H1 (cell line): ENCODE data around the gene UBE2M. TPM values are rescaled to one million over a fixed set of nuclear protein-coding genes. Genes with fewer than 3 reads are reported as not detected.

Experiments
- CTCF ChIA-PET: fragments of 300-600 bp; sonication (Branson Sonifier 250); formaldehyde crosslinking; loops from one replicate; lab custom pipeline; 2021; ENCODE audit not compliant: partially characterized antibody; lab: Charles Lee
- POLR2A ChIA-PET: fragments of 300-600 bp; sonication (Branson Sonifier 250); formaldehyde crosslinking; loops from one replicate; lab custom pipeline; 2021; ENCODE audit warnings: inconsistent platforms; ENCODE audit not compliant: partially characterized antibody; lab: Charles Lee
- DNase-seq, 2 experiments: peaks; one replicate each; pipeline versions ENCODE4 v3.0.0 to v3.0.0-alpha.2; 2010 to 2022; ENCODE audit warnings: low spot score in 2 of 2, low read depth in 1 of 2, mixed read lengths in 1 of 2
- FAIRE-seq: peaks from 2 replicates; lab custom pipeline; 2011; peaks lifted over from hg19 to GRCh38; lab: Jason Lieb, UNC
- H2AFZ ChIP-seq: 2 replicates; pipeline ENCODE4 v1.8.1; 2012; ENCODE audit warnings: low read length, inconsistent platforms
- H2AK5ac ChIP-seq: 2 replicates; pipeline ENCODE4 v1.6.1; 2013; ENCODE audit warnings: low read depth, low read length
- H2BK120ac ChIP-seq: replicated peaks from 2 replicates; pipeline ENCODE3; 2013; ENCODE audit warnings: low read depth, low read length, inconsistent platforms
- H2BK12ac ChIP-seq: 2 replicates; pipeline ENCODE4 v1.6.1; 2013; ENCODE audit warnings: low read depth, low read length
- H2BK15ac ChIP-seq: 2 replicates; pipeline ENCODE4 v1.6.1; 2013; ENCODE audit warnings: low read length
- H2BK20ac ChIP-seq: 2 replicates; pipeline ENCODE4 v1.6.1; 2013; ENCODE audit warnings: low read length
- H2BK5ac ChIP-seq: 2 replicates; pipeline ENCODE4 v1.6.1; 2013; ENCODE audit warnings: low read depth, low read length
- H3K14ac ChIP-seq: 2 replicates; pipeline ENCODE4 v1.6.1; 2013; ENCODE audit warnings: inconsistent platforms; ENCODE audit not compliant: insufficient read length
- H3K18ac ChIP-seq: 2 replicates; pipeline ENCODE4 v1.6.1; 2013; ENCODE audit warnings: low read length; ENCODE audit errors: extremely low read depth
- H3K23ac ChIP-seq: 2 replicates; pipeline ENCODE4 v1.6.1; 2013; ENCODE audit warnings: inconsistent platforms; ENCODE audit not compliant: insufficient read length
- H3K23me2 ChIP-seq: 2 replicates; pipeline ENCODE4 v1.6.1; 2013; ENCODE audit warnings: low read depth, low read length
- H3K27ac ChIP-seq: 2 replicates; pipeline ENCODE4 v1.6.1; 2011; ENCODE audit warnings: low read depth, low read length, inconsistent platforms
- H3K27me3 ChIP-seq, 4 experiments: replicated peaks in 1 of 4; 1 replicate in 1 of 4; 2 replicates in 3 of 4; pipeline versions ENCODE4 v1.6.1 to v1.8.1; 2011 to 2013; ENCODE audit warnings: low read length in 3 of 4, mild to moderate bottlenecking in 3 of 4, inconsistent platforms in 2 of 4, mixed read lengths in 2 of 4, moderate library complexity in 1 of 4; ENCODE audit not compliant: control insufficient read depth in 3 of 4, insufficient read depth in 3 of 4; ENCODE audit errors: extremely low read depth in 1 of 4
- H3K36me3 ChIP-seq, 4 experiments: 2 replicates each; pipeline versions ENCODE4 v1.6.1 to v1.8.1; 2011 to 2013; ENCODE audit warnings: mild to moderate bottlenecking in 4 of 4, low read length in 3 of 4, moderate library complexity in 2 of 4, control low read depth in 1 of 4, inconsistent platforms in 1 of 4; ENCODE audit not compliant: insufficient read depth in 4 of 4, control insufficient read depth in 2 of 4
- H3K4ac ChIP-seq: replicated peaks from 2 replicates; pipeline ENCODE3; 2013; ENCODE audit warnings: low read length, low read depth, mixed read lengths, inconsistent platforms; ENCODE audit not compliant: insufficient read length
- H3K4me1 ChIP-seq, 4 experiments: replicated peaks in 1 of 4; 1 replicate in 1 of 4; 2 replicates in 3 of 4; pipeline versions ENCODE4 v1.6.1 to v1.8.1; 2011 to 2013; ENCODE audit warnings: low read length in 3 of 4, inconsistent platforms in 2 of 4, mixed read lengths in 1 of 4; ENCODE audit not compliant: insufficient read depth in 4 of 4, control insufficient read depth in 3 of 4
- H3K4me2 ChIP-seq, 2 experiments: 2 replicates each; pipeline versions ENCODE4 v1.6.1 to v1.8.1; 2011 to 2013; ENCODE audit warnings: low read depth in 2 of 2, low read length in 2 of 2, control low read depth in 1 of 2, inconsistent platforms in 1 of 2, mild to moderate bottlenecking in 1 of 2; ENCODE audit not compliant: insufficient read depth in 1 of 2
- H3K4me3 ChIP-seq, 4 experiments: fragments of 200-600, 300-600 bp in 1 of 4; sonication (generic), shearing (Covaris generic), sonication (Bioruptor Twin) in 1 of 4; 2 replicates each; pipeline versions ENCODE4 v1.5.1 to v1.8.1; 2011 to 2016; ENCODE audit warnings: low read length in 4 of 4, low read depth in 3 of 4, control low read depth in 2 of 4, inconsistent platforms in 2 of 4, mild to moderate bottlenecking in 2 of 4, mixed read lengths in 1 of 4, moderate library complexity in 1 of 4; ENCODE audit not compliant: insufficient read depth in 2 of 4; ENCODE audit errors: extremely low read depth in 1 of 4
- H3K56ac ChIP-seq: replicated peaks from 2 replicates; pipeline ENCODE3; 2013; ENCODE audit warnings: low read depth, mild to moderate bottlenecking, mixed read lengths, low read length, inconsistent platforms; ENCODE audit not compliant: insufficient read length
- H3K79me1 ChIP-seq: 2 replicates; pipeline ENCODE4 v1.6.1; 2013; ENCODE audit warnings: low read depth, low read length, control low read depth
- H3K79me2 ChIP-seq, 2 experiments: 2 replicates each; pipeline versions ENCODE4 v1.6.1 to v1.8.1; 2012 to 2013; ENCODE audit warnings: low read length in 2 of 2, mild to moderate bottlenecking in 2 of 2, inconsistent platforms in 1 of 2; ENCODE audit not compliant: insufficient read depth in 2 of 2, control insufficient read depth in 1 of 2
- H3K9ac ChIP-seq, 4 experiments: replicated peaks in 1 of 4; 1 replicate in 1 of 4; 2 replicates in 3 of 4; pipeline versions ENCODE4 v1.6.1 to v1.8.1; 2011 to 2013; ENCODE audit warnings: low read depth in 3 of 4, low read length in 3 of 4, control low read depth in 2 of 4, mild to moderate bottlenecking in 2 of 4, moderate library complexity in 2 of 4, inconsistent platforms in 1 of 4; ENCODE audit errors: extremely low read depth in 1 of 4
- H3K9me3 ChIP-seq, 2 experiments: 2 replicates each; pipeline versions ENCODE4 v1.6.1 to v1.8.1; 2012 to 2013; ENCODE audit warnings: mild to moderate bottlenecking in 2 of 2, moderate library complexity in 2 of 2, control low read depth in 1 of 2, inconsistent platforms in 1 of 2, low read depth in 1 of 2, low read length in 1 of 2, mixed read lengths in 1 of 2; ENCODE audit not compliant: insufficient read depth in 2 of 2
- H4K20me1 ChIP-seq, 2 experiments: replicated peaks in 1 of 2; 2 replicates each; pipeline versions ENCODE3 to v1.8.1; 2011 to 2013; ENCODE audit warnings: inconsistent platforms in 2 of 2, low read length in 2 of 2, mild to moderate bottlenecking in 1 of 2; ENCODE audit not compliant: insufficient read depth in 2 of 2, control insufficient read depth in 1 of 2
- H4K5ac ChIP-seq: 2 replicates; pipeline ENCODE4 v1.6.1; 2013; ENCODE audit warnings: low read length, low read depth, mixed read lengths, inconsistent platforms; ENCODE audit not compliant: insufficient read length
- H4K8ac ChIP-seq: 2 replicates; pipeline ENCODE4 v1.8.0; 2013; ENCODE audit warnings: mild to moderate bottlenecking, moderate library complexity, low read length, inconsistent platforms; ENCODE audit not compliant: insufficient read depth; ENCODE audit errors: extremely low read depth
- H4K91ac ChIP-seq: replicated peaks from 2 replicates; pipeline ENCODE3; 2013; ENCODE audit warnings: low read length, mixed read lengths, inconsistent platforms; ENCODE audit not compliant: insufficient read length
- NANOG ChIP-seq: IDR thresholded peaks from 2 replicates; pipeline ENCODE4 v1.6.1; 2011; ENCODE audit warnings: low read length, low read depth, mild to moderate bottlenecking, inconsistent platforms; ENCODE audit not compliant: insufficient read depth, poor library complexity, severe bottlenecking
- POLR2A ChIP-seq, 2 experiments: IDR thresholded peaks; 1 replicate in 1 of 2; 2 replicates in 1 of 2; pipeline ENCODE4 v1.6.1; 2011; ENCODE audit warnings: low read depth in 2 of 2, low read length in 2 of 2, mild to moderate bottlenecking in 2 of 2; ENCODE audit errors: control extremely low read depth in 1 of 2
- SP4 ChIP-seq: IDR thresholded peaks from 2 replicates; pipeline ENCODE4 v1.6.1; 2012; ENCODE audit warnings: low read length, inconsistent platforms
- TCF12 ChIP-seq: IDR thresholded peaks from 2 replicates; pipeline ENCODE4 v1.6.1; 2011; ENCODE audit warnings: low read depth, mild to moderate bottlenecking, low read length
- YY1 ChIP-seq: IDR thresholded peaks from 2 replicates; pipeline ENCODE4 v1.6.1; 2011; ENCODE audit warnings: low read depth, mild to moderate bottlenecking, low read length
- WGBS, 2 experiments: shearing (Covaris generic) in 1 of 2; methylation state at CpG; one replicate each; pipeline versions ENCODE4 v1.1.6 to v1.1.7; 2013 to 2015; ENCODE audit warnings: low lambda C conversion rate in 2 of 2, mixed read lengths in 2 of 2, inconsistent platforms in 1 of 2, low coverage in 1 of 2, missing lambda C conversion rate in 1 of 2; ENCODE audit not compliant: insufficient replicate concordance in 2 of 2, insufficient coverage in 1 of 2, insufficient read length in 1 of 2; ENCODE audit errors: extremely low coverage in 1 of 2, missing lambda C conversion rate in 1 of 2; 5-methylcytosine and 5-hydroxymethylcytosine counted together
- polyA plus RNA-seq, 7 experiments: library from polyadenylated mRNA; depleted of rRNA in 3 of 7; stranded (reverse) in 5 of 7; unstranded in 2 of 7; fragments of >200 nt in 5 of 7; fragments of 200-250 nt in 2 of 7; gene quantifications; 1 replicate in 5 of 7; 2 replicates in 1 of 7; 4 replicates in 1 of 7; pipeline versions ENCODE4 v1.2.1 to v1.2.3, GENCODE V29; 2011 to 2013; ENCODE audit warnings: missing spikeins in 2 of 7, mixed read lengths in 2 of 7
- total RNA-seq: library from RNA; stranded (reverse); fragmentation: NEBNext Ultra II Directional; extraction: Animal tissue kit (Norgen Biotek cat#: 25700); gene quantifications from 2 replicates; pipeline ENCODE4 v1.2.1, GENCODE V29; 2021
- TF ChIP-seq, protein P1 (sequence below): IDR thresholded peaks from 2 replicates; pipeline ENCODE4 v1.6.1; 2012; ENCODE audit warnings: low read length, inconsistent platforms
- TF ChIP-seq, protein P2 (sequence below): IDR thresholded peaks from 2 replicates; pipeline ENCODE4 v1.6.1; 2012; ENCODE audit warnings: inconsistent platforms

The UBE2M gene
- total and polyA plus RNA-seq, 2 of the 8 experiments (the other 6 are each of a cell fraction or from before 2014, with no cell fraction given): 93.8 to 114 TPM

DNA sequence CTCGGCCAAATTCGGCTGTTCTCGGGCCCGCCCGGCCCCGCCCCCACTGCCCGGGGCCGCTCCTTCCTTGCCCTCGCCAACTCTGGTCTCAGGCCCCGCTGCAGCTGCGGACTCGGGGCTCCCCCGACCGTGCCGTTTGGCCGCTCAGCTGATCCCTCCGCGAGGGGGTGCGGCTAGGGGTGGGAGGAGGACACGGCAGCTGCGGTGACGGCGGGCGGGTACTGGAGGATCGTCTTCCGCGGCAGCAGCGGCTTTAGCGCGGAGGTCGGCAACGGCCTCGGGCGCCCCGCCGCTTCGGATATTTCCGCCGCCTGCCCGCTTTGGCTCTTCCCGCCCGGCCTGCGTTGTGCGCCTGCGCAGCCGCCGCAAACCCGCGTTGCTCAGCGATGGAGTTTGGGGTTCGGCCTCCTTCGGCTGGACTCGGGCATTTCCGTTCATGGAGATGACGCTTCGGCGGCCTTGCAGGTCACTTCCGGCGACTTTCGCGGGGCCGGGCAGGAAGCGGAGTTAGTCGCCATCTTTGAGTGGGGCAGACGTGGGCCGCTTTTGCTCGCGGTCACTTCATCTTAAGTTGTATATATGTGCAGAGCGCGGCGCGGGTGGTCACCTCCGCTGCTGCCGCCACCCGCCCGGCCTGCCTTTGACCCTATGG, 338 bp upstream of the UBE2M start:
- Histone ChIP-seq H3K4me1 (peaks cover 0 to 45% (median 22%) of the 10 kb centered on the region in 4 experiments; a peak in 6 of 7 replicates), H3K36me3 (peaks cover 6 to 15% (median 10%) of the 10 kb centered on the region in 4 experiments), H3K27me3 (peaks cover 0 to 14% (median 5%) of the 10 kb centered on the region in 4 experiments; a peak in 4 of 7 replicates), H2BK20ac (no peak overlapping the region), H2BK120ac (no peak overlapping the region), H3K4ac (peak overlapping the region; percentile 95), H3K27ac (peak overlapping the region; percentile 98), H3K14ac (no peak overlapping the region), H3K56ac (peak overlapping the region; percentile 98), H3K23me2 (peaks cover 35% of the 10 kb centered on the region), H2BK12ac (peak overlapping the region; percentile 95), H3K18ac (peak overlapping the region; percentile 100), H3K4me3 (peak overlapping the region; percentile 76 to 97 (median 86)), H3K23ac (no peak overlapping the region), H3K4me2 (peak overlapping the region; percentile 78 to 96), H3K79me1 (peaks cover 2% of the 10 kb centered on the region), H4K20me1 (peaks cover 0 to 7% of the 10 kb centered on the region in 2 experiments), H4K8ac (peak overlapping the region; percentile 99), H2AK5ac (peak overlapping the region; percentile 84), H2BK5ac (peak overlapping the region; percentile 100), H3K79me2 (peaks cover 7 to 19% of the 10 kb centered on the region in 2 experiments), H3K9ac (peak overlapping the region; percentile 98 to 100 (median 98)), H3K9me3 (no peaks in the 10 kb centered on the region), H2AFZ (no peak overlapping the region), H4K91ac (peak overlapping the region; percentile 100), H4K5ac (peak overlapping the region; percentile 99), H2BK15ac (peak overlapping the region; percentile 97)
- peak; percentile 97 to 100 for DNase-seq
- POLR2A ChIA-PET: interaction anchor here (1.0 to 17.2 kb wide), 10 partner anchors 9 to 166 kb away, joined by 3 to 434 read pairs (median 14); partner anchors contain the start of genes CHMP2A, MZF1, RNF225 and SLC27A5
- peak; percentile 62 for FAIRE-seq
- 0% methylated on average over 62 of the region's 76 CpGs; no CpG with 5 or more reads in 1 of the 2 experiments for WGBS, 2 experiments
- CTCF ChIA-PET: interaction anchor here (0.8 to 7.3 kb wide), 7 partner anchors 14 to 45 kb away, joined by 3 to 35 read pairs (median 5); partner anchors contain the start of gene ZBTB45
- TF ChIP-seq YY1: peak; percentile 99
- TF ChIP-seq SP4: peak; percentile 49; the same call in 1 of the 2 replicates
- TF ChIP-seq, protein P1, sequence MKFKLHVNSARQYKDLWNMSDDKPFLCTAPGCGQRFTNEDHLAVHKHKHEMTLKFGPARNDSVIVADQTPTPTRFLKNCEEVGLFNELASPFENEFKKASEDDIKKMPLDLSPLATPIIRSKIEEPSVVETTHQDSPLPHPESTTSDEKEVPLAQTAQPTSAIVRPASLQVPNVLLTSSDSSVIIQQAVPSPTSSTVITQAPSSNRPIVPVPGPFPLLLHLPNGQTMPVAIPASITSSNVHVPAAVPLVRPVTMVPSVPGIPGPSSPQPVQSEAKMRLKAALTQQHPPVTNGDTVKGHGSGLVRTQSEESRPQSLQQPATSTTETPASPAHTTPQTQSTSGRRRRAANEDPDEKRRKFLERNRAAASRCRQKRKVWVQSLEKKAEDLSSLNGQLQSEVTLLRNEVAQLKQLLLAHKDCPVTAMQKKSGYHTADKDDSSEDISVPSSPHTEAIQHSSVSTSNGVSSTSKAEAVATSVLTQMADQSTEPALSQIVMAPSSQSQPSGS: 0 out of 2 replicates have a peak, but pooled peaks have one; percentile 14
- no peak for TF ChIP-seq NANOG
- peak in 1 of 2 experiments; percentile 78; a peak in 2 of 3 replicates for TF ChIP-seq POLR2A (IDR thresholded peaks at IDR 0.05; ENCODE audit: control extremely low read depth in 1 of 2, low read depth in 2 of 2, low read length in 2 of 2)
- no peak for TF ChIP-seq TCF12
- TF ChIP-seq, protein P2, sequence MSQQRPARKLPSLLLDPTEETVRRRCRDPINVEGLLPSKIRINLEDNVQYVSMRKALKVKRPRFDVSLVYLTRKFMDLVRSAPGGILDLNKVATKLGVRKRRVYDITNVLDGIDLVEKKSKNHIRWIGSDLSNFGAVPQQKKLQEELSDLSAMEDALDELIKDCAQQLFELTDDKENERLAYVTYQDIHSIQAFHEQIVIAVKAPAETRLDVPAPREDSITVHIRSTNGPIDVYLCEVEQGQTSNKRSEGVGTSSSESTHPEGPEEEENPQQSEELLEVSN: peak; percentile 79
